Endothelial cell of umbilical vein (primary cell): ENCODE results near the gene C19orf67.

ENCODE experiments used
- EZH2 ChIP-seq: IDR thresholded peaks from 2 replicates; pipeline ENCODE4 v1.6.1; 2012; ENCODE audit warnings: borderline replicate concordance, low read depth, mild to moderate bottlenecking, moderate library complexity, low read length, inconsistent platforms; ENCODE audit not compliant: severe bottlenecking
- FOS ChIP-seq: IDR thresholded peaks from 2 replicates; pipeline ENCODE4 v1.6.1; 2011; ENCODE audit warnings: mild to moderate bottlenecking, low read length, moderate library complexity, borderline replicate concordance; ENCODE audit not compliant: insufficient read depth
- GATA2 ChIP-seq: IDR thresholded peaks from 2 replicates; pipeline ENCODE4 v1.7.0; 2011; ENCODE audit warnings: low read depth, mild to moderate bottlenecking, moderate library complexity, mixed read lengths, low read length; ENCODE audit not compliant: insufficient read length, insufficient read depth
- JUN ChIP-seq: IDR thresholded peaks from 2 replicates; pipeline ENCODE4 v1.6.1; 2011; ENCODE audit warnings: borderline replicate concordance, low read depth; ENCODE audit not compliant: insufficient read length, insufficient read depth
- MYC ChIP-seq: IDR thresholded peaks from one replicate; pipeline ENCODE4 v1.6.1; 2011; ENCODE audit warnings: mild to moderate bottlenecking, low read depth, low read length
- POLR2A ChIP-seq: IDR thresholded peaks from 2 replicates; pipeline ENCODE4 v1.6.1; 2012; ENCODE audit warnings: low read depth, mild to moderate bottlenecking, control low read depth, low read length
- POLR2AphosphoS5 ChIP-seq: IDR thresholded peaks from 2 replicates; pipeline ENCODE4 v1.6.1; 2012; ENCODE audit warnings: low read depth, mild to moderate bottlenecking, control low read depth, low read length, moderate library complexity; ENCODE audit not compliant: insufficient read depth
- TF ChIP-seq, protein P1 (sequence below), 2 donors: IDR thresholded peaks; 1 replicate in 1 of 2; 2 replicates in 1 of 2; pipeline ENCODE4 v1.5.1; 2011; ENCODE audit warnings: low read length in 2 of 2, mild to moderate bottlenecking in 2 of 2, moderate library complexity in 2 of 2, control low read depth in 1 of 2, inconsistent platforms in 1 of 2, low read depth in 1 of 2; ENCODE audit not compliant: insufficient read depth in 1 of 2; ENCODE audit errors: extremely low read depth in 1 of 2
- TF ChIP-seq, protein P2 (sequence below): IDR thresholded peaks from 2 replicates; pipeline ENCODE4 v1.6.1; 2011; ENCODE audit not compliant: insufficient read depth, insufficient read length

DNA sequence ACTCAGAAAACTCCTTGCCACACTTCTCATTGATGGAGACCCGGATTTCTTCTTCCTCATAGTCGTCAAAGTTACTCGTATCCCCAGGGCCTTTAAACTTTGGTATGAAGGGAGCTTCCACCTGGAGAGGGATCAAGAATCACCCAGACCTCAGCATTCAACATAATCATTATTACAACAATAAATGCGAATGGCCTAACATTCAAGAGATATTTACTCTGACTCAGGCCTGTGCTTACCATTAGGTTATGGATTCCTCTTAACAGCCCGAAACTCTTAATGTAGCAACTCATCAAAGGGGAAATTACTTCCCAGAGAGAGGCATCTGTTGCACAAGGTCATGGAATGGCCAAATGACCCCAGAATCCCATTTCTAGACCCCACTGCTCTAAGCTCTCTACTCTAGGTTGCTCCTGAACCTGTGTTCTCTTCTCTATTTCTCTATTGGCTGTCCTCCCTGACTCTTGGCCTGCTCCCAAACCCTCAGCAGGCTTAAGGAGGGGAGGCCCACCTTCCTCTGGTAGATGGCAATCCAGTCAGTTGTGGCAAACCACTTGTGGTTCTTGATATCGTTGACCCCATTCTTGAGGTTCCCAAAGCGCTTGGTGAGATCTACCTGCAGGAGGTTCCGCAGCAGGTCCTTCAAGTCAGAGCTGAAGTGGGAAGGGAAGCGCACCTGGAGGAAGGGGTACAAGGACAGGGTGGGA, 7.7 kb upstream of the C19orf67 start:
- TF ChIP-seq, protein P1, sequence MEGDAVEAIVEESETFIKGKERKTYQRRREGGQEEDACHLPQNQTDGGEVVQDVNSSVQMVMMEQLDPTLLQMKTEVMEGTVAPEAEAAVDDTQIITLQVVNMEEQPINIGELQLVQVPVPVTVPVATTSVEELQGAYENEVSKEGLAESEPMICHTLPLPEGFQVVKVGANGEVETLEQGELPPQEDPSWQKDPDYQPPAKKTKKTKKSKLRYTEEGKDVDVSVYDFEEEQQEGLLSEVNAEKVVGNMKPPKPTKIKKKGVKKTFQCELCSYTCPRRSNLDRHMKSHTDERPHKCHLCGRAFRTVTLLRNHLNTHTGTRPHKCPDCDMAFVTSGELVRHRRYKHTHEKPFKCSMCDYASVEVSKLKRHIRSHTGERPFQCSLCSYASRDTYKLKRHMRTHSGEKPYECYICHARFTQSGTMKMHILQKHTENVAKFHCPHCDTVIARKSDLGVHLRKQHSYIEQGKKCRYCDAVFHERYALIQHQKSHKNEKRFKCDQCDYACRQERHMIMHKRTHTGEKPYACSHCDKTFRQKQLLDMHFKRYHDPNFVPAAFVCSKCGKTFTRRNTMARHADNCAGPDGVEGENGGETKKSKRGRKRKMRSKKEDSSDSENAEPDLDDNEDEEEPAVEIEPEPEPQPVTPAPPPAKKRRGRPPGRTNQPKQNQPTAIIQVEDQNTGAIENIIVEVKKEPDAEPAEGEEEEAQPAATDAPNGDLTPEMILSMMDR (IDR thresholded peaks at IDR 0.05; ENCODE audit: extremely low read depth in 1 of 2, insufficient read depth in 1 of 2, low read depth in 1 of 2, low read length in 2 of 2), result no peak
- TF ChIP-seq POLR2AphosphoS5 (no peak), POLR2A (no peak), FOS (no peak), JUN (no peak), MYC (no peak), EZH2 (no peak), GATA2 (no peak)
- TF ChIP-seq, protein P2, sequence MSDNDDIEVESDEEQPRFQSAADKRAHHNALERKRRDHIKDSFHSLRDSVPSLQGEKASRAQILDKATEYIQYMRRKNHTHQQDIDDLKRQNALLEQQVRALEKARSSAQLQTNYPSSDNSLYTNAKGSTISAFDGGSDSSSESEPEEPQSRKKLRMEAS, result no peak
